GM21360 (cell line): ENCODE data around the gene SEC22C.

Experiments
- ATAC-seq: cut with Tn5 transposase; IDR thresholded peaks from one replicate; pipeline ENCODE4 v1.9.1; 2021; ENCODE audit warnings: mild to moderate bottlenecking, moderate library complexity; ENCODE audit not compliant: unreplicated experiment

SEC22C gene

GRCh38 chr3:42515976-42516375, 65.8 kb downstream of the SEC22C start:
- no peak for ATAC-seq

DNA sequence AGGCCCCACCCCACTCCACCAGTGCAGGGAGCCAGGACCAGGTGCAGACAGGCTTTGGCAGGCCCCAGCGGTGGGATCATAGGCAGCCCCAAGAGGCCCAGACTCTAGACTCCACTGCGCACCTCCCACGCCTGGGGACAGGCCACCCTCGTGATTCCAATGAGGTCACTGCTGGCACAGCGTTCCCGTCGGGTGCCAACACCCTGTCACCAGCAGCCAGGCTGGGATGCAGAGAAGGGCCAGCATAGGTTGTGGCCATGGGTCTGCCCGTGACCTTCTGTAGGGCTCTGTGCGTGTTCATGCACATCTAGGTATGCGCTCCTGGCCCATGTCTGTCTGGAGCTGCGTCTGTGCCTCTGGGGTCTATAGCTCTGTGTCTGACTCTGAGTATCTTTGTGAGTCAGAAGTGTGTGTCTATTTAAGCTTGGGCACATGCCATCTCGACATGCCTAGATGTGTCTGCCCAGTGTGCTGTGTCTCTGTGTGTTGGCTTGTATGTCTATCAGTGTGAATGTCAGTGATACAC, 66.3 kb downstream of the SEC22C start:
- ATAC-seq = no peak

DNA sequence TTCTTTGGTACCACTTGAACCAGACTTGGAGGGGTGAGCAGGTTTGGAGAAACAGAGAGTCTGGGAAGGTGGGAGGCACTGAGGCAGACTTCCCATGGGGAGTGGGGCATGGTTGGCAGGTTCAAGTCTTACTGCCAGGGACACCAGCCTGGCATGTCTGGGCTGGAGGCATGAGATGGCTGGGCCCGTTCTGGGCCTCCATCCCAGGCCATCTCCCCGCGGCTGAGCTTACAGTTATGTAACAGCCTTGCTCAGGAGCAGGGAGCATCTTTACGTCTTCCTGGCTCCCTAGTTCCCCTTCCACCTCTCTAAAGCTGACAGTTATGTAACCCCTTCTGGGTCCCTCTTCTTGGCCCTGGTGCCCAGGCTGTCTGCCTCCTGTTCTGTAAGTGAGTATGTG, 66.9 kb downstream of the SEC22C start:
- no peak for ATAC-seq

GRCh38 chr3:42513521-42513920, 68.2 kb downstream of the SEC22C start:
- no peak for ATAC-seq

GRCh38 chr3:42513121-42513520, 68.6 kb downstream of the SEC22C start:
- no peak for ATAC-seq

- no peak for ATAC-seq
Observed at GRCh38 chr3:42511736-42512135, 70.0 kb downstream of the SEC22C start.

GRCh38 chr3:42511201-42511600, 70.6 kb downstream of the SEC22C start:
- ATAC-seq = no peak

GRCh38 chr3:42510325-42510724, 71.4 kb downstream of the SEC22C start:
- ATAC-seq = no peak

DNA sequence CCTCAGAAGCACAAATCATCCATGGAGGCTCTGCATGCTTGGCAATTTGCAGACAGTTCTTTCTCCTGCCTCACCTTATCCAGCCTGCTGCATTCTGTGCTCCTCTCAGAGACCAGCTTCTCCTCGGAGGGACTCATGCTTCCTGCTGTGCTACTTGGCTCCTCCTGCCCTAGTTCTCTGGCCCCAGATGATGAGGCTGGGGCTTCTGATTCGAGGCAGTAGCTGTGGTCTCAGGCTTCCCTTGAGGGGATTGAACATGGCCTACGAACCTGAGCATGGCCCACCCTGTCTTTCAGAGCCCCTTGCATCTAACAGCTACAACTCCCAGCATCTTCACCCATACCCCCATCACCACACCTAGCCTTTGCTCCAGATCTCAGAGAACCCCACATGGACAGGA, 72.7 kb downstream of the SEC22C start:
- ATAC-seq = no peak

DNA sequence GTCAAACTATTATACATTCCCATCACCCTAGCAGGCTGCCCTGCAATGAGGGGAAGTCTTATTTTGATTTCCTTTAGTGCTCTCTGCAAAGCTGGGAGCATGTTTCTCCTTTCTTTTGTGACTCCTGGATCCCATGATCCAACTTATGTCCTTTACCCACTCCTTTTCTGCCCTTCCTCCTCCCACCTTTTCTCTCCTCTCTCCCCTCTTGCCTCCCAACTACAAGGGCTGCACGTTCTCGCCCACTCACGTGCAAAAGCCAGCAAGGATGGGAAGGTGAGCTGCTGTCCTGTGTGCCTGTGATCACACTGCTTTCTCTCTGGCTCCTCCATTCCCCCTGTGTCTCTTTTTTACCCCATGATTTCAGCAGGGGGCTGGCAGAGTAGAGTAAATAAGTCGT, 73.2 kb downstream of the SEC22C start:
- no peak for ATAC-seq

DNA sequence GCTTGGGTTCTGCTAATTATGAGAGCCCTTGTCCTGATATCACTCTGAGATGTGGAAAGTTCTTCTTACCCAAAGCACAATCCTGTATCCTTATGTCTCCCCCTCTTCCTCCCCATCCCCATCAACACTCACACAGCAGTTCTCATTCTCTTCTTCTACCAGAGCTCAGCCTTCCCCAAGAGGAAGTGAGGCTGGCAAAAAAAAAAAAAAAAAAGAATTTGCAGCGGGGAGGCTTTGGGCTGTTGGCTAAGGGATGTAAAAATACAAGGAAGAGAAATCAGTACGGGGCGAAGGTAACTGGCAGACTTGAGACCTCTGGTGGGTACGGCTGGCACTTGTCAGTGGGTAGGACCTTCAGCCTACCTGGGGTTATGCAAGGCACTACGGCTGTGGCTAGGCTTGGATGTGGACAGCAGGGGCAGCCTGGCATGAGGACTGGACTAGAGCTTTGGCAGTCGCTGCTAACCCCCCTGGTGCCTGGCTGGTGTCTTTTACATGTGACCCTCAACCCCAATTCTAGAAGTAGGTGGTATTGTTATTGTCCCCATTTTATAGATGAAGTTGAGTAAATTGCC, 73.9 kb downstream of the SEC22C start:
- ATAC-seq = no peak

GRCh38 chr3:42507252-42507651, 74.5 kb downstream of the SEC22C start:
- no peak for ATAC-seq

GRCh38 chr3:42505849-42506410, 75.8 kb downstream of the SEC22C start:
- ATAC-seq = no peak

DNA sequence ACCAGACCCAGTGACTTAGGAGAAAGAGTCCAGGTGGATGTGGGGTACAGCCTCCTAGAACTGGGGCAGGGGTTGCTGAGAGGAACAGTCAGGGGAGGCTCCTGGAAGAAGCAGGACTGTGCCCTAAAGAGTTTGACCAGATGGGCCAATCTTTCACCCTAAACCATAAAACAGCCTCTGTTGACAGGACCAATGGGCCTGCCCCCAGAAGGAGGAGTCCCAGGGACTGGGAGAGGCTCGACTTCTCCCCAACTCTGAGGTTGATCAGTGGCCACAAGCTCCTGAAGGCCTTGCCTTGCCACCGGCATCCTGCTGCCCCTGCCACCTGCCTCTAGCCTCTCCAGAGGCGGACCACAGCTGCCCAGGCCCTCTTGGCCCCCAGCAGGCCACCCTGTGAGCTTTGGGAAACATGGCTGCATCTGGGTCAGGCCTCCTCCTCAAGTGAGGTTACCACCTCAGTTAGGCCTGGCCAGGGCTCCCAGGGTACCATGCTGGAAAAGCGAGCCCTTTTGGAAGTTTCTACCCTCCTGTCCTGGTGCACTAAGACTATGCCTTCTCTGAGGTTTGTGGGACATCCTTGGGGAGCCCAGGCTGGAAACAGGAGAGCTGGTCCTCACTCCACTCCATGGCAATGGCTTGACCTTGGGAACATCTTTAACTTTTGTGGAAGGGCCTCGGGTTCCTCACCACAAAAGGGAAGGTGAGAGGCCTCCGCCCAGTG, 76.5 kb downstream of the SEC22C start:
- ATAC-seq = no peak

DNA sequence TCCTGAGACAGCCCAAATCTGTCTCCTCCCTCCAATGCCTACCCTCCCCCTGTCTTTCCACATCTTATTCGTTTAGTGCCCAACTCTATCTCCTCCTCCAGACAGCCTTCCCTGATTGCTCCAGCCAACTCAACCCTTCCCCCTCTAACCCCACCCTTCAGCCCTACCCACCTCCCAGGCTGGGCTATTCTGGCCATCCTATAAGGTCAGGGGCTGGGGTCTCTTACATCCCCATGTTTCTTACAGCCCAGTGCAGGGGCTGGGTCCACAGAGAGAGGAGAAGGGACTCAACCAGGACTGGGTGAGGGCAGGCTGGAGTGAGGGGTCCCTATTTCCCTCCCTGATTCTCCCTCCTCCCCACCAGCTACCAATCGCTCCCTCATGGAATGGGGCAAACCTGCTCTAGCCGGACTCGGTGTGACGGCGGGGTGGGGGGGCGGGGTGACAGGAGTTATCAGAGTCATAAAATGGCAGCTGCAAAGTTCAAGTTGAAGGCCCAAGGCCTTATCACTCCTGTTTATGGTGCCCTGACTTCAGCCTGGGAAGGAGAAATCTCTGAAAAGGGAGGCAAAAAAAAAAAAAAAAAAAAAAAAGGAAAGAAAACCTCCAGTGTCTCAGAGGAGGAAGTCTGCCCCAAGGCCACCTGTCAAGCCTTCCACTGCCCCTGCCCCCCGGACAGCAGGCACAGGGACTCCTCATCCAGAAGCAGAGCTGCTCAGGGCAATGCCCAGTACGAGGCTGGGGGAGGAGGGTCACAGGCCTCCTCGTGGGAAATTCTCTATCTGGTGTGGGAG, 77.2 kb downstream of the SEC22C start:
- no peak for ATAC-seq

DNA sequence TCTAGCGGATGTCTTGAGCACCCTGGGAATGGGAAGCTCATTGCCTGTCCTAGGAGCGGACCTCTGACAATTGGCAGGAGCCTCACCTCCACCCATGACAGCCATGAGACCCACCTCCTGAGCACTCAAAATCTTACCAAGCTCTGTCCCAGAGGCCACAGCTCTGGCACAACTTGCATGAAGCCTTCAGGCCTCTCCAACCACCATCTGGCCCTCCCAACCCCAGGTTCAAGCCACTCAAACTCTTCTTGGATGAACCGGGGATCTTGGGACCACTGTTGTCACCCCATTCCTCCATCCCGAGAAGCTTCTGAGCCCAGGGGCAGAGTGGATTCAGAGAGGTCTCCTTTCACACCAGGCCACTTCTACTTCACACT, 77.8 kb downstream of the SEC22C start:
- ATAC-seq = no peak

DNA sequence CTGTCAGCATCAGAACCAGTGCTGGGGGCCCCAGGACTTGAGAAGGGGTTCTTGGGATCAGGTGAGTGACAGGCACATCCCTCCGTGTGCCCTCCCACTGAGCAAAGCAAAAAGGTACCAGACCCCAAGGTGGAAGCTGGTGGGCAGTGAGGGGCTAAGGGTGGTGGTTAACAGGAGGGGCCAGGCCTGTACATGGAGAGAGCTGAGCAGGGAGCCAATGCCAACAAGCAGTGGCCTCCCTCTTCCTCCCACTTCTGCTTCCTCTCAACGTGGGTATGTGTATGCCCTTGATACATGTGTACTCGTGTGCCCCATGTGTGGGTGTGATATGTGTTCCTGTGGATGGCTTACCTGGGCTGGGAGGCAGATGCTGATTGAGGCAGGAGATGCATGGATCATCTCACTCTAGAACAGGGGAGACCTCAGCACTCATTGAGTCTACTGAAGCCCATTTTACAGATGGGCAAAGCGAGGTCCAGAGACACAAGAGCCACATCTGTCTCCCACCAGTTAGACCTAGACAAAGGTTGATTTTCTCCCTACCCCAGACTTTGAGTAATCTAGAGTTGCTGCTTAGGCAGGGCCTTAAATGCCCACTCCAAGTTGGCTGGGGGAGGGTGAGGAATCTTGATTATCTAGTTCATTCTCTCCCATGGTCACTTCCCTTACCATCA, 78.4 kb downstream of the SEC22C start:
- ATAC-seq = no peak

- ATAC-seq = peak; percentile 89
Observed at GRCh38 chr3:42502429-42503250, 79.1 kb downstream of the SEC22C start, which contains the start of gene VIPR1. VIPR1 (plus strand) TSS chr3:42502643; CDS start chr3:42502736, 93 bp downstream.

- peak; percentile 11 for ATAC-seq
Observed at GRCh38 chr3:42501681-42502428, 79.9 kb downstream of the SEC22C start.
